Measurements from ENCODE around the gene ZNF227. TPM values are rescaled to one million over a fixed set of nuclear protein-coding genes. Genes with fewer than 3 reads are reported as not detected.

The ZNF227 gene
- total and polyA plus RNA-seq, 9 of the 15 experiments (the other 6 are each of a cell fraction or from before 2014, with no cell fraction given) = 3.0 to 15.1 (median 10.0) TPM

GRCh38 chr19:44163789-44164188 is 48.5 kb upstream of the ZNF227 start (continued):
- TF ChIP-seq MIER1 (IDR thresholded peaks at IDR 0.05; ENCODE audit: low read depth) (no peak), ZC3H4 (CRISPR knock-in tag; IDR thresholded peaks at IDR 0.05; ENCODE audit: borderline replicate concordance) (no peak), RBM22 (IDR thresholded peaks at IDR 0.05; ENCODE audit: low read depth, low read length, poor library complexity, severe bottlenecking) (no peak)
- TF ChIP-seq, protein P1, sequence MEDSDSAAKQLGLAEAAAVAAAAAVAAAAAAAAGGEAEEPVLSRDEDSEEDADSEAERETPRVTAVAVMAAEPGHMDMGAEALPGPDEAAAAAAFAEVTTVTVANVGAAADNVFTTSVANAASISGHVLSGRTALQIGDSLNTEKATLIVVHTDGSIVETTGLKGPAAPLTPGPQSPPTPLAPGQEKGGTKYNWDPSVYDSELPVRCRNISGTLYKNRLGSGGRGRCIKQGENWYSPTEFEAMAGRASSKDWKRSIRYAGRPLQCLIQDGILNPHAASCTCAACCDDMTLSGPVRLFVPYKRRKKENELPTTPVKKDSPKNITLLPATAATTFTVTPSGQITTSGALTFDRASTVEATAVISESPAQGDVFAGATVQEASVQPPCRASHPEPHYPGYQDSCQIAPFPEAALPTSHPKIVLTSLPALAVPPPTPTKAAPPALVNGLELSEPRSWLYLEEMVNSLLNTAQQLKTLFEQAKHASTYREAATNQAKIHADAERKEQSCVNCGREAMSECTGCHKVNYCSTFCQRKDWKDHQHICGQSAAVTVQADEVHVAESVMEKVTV (CRISPR knock-in tag; IDR thresholded peaks at IDR 0.05) = no peak

- Histone ChIP-seq H3K4me3 (peak overlapping the region; percentile 64), H3K27ac (ENCODE audit: extremely low read depth, low read depth, low read length) (peak overlapping the region; percentile 80)
- POLR2A ChIA-PET = interaction anchor here (0.9 to 2.1 kb wide), 9 partner anchors 10 to 141 kb away, joined by 3 to 11 read pairs (median 3); partner anchors contain the start of gene ZNF235
Observed at GRCh38 chr19:44164327-44164672, 48.0 kb upstream of the ZNF227 start.

More at GRCh38 chr19:44164327-44164672, 48.0 kb upstream of the ZNF227 start:
- intact Hi-C loops (cut with micrococcal nuclease) = no loop called here
- peak overlapping the region; percentile 93 for H3K4me2 ChIP-seq (ENCODE audit: insufficient read depth, low read length)
- H3K9me1 ChIP-seq (ENCODE audit: control insufficient read depth, insufficient read depth, low read length) = no peaks in the 10 kb centered on the region
- 36% methylated on average over 3 of the region's 3 CpGs for WGBS (ENCODE audit: insufficient coverage, low coverage, missing lambda C conversion rate)
- TF ChIP-seq HBP1 (CRISPR knock-in tag; IDR thresholded peaks at IDR 0.05) = no peak
- TF ChIP-seq CBX1 (IDR thresholded peaks at IDR 0.05; ENCODE audit: low read depth) = peak; percentile 1
- no peak for TF ChIP-seq BCLAF1 (IDR thresholded peaks at IDR 0.05; ENCODE audit: borderline replicate concordance in 1 of 2, control insufficient read depth in 1 of 2, low read depth in 2 of 2, low read length in 1 of 2)
- H3K9ac ChIP-seq (ENCODE audit: insufficient read depth in 1 of 2, low read depth in 2 of 2, low read length in 2 of 2) = peak overlapping the region in 1 of 2 experiments; percentile 75; a peak in 1 of 4 replicates
- no peaks in the 10 kb centered on the region for H4K20me1 ChIP-seq (replicated peaks; ENCODE audit: control insufficient read depth, insufficient read depth, low read length)
- in situ Hi-C loops (cut with MboI) = no loop called here
- peaks cover 3% of the 10 kb centered on the region; the same call in 2 of the 3 replicates for H3K79me2 ChIP-seq (ENCODE audit: control insufficient read depth, insufficient read depth, low read length)
- DNase-seq (ENCODE audit: extremely low read depth in 1 of 4, low spot score in 3 of 4) (peak in 1 of 4 experiments; percentile 6), ATAC-seq (no peak; the same call in 2 of the 3 replicates), FAIRE-seq (no peak)
- H2AFZ ChIP-seq (ENCODE audit: low read depth, low read length) = peak overlapping the region; percentile 98
- no peaks in the 10 kb centered on the region for H3K27me3 ChIP-seq (ENCODE audit: control insufficient read depth in 2 of 2, insufficient read depth in 2 of 2, low read length in 2 of 2)
- H3K36me3 ChIP-seq (ENCODE audit: control insufficient read depth, insufficient read depth, low read length) = peaks cover 9% of the 10 kb centered on the region; the same call in 1 of the 3 replicates
- H3K9me3 ChIP-seq (replicated peaks; ENCODE audit: control insufficient read depth, insufficient read depth, low read depth, low read length) = peaks cover 3% of the 10 kb centered on the region; the same call in 1 of the 2 replicates
- H3K4me1 ChIP-seq (replicated peaks in 1 of 2; ENCODE audit: control insufficient read depth in 2 of 2, insufficient read depth in 2 of 2, low read length in 2 of 2) = no peaks in the 10 kb centered on the region; a peak in 1 of 5 replicates
- BruUV-seq (replicated peaks) = no TSS peak
- CTCF ChIA-PET (ENCODE audit: low intra/inter-chr PET ratio) = no interaction called here
